GM19455 (cell line): ENCODE measurements around the gene HGFAC.

Source experiments
- ATAC-seq: cut with Tn5 transposase; IDR thresholded peaks from one replicate; pipeline ENCODE4 v1.9.1; 2021; ENCODE audit not compliant: unreplicated experiment

Gene HGFAC

DNA sequence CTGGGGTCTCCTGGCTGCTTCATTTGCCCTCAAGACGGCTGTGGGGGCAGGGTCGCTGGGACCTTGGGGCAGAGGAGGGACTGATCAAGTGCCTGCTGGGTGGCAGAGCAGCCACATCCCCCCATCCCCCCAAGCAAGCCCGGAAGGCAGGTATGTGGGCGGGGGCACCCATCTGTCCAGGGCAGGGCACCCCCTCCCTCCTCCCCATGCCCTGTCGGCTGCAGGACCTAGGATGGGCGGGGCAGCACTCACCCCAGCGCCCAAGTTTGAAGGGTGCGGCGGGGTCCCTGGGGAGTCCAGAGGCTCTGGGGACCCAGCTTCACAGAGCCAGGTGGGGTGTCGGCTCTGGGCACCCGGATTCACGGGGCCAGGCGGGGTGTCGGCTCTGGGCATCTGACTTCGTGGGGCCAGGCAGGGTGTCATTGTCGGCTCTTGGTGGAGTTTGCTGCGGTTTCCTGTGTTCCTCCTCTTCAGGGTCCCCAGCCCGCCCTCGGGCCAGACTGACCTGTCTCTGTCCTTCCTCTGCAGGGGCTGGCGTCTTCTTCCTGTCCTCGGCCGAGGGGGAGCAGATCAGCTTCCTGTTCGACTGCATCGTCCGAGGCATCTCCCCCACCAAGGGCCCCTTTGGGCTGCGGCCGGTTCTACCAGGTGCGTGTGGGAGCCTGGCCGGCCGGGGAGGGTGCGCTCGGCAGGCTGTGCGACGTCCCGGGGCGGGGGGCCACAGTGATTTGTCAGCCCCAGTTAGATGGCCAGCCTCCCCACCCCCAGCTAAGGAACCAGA, 43.4 kb downstream of the HGFAC start:
- ATAC-seq = no peak

DNA sequence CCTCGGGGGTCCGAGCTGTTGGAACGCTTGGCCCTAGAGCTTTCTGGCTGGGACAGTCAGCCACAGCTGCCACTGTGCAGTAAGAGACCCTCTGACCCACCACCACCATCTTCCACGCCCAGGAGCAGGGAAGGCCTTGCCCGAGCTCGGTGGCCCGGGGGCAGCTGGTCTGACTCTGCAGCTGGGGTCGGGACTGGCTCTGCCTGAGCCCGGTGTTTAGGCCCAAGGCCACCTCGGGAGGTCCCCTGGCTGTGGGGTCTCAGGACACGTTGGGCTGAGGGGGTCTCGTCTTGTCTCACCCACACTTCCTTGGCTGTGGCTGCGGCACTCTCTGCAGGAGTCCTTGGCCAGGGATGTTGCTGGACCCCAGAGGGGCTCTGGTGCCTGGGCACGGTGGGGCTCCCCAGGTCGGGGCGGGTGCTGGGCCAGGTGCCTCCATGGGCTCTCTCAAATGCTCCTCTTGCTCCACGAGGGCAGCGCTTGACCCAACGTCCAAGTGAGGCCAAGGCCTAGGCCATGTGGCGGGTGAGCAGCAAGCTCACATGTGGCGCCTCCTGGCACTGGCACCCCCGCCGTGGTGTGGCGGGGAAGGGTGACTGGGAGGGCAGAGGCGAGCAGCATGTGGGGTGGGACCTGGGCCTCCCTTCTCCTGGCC, 44.2 kb downstream of the HGFAC start:
- ATAC-seq = no peak

DNA sequence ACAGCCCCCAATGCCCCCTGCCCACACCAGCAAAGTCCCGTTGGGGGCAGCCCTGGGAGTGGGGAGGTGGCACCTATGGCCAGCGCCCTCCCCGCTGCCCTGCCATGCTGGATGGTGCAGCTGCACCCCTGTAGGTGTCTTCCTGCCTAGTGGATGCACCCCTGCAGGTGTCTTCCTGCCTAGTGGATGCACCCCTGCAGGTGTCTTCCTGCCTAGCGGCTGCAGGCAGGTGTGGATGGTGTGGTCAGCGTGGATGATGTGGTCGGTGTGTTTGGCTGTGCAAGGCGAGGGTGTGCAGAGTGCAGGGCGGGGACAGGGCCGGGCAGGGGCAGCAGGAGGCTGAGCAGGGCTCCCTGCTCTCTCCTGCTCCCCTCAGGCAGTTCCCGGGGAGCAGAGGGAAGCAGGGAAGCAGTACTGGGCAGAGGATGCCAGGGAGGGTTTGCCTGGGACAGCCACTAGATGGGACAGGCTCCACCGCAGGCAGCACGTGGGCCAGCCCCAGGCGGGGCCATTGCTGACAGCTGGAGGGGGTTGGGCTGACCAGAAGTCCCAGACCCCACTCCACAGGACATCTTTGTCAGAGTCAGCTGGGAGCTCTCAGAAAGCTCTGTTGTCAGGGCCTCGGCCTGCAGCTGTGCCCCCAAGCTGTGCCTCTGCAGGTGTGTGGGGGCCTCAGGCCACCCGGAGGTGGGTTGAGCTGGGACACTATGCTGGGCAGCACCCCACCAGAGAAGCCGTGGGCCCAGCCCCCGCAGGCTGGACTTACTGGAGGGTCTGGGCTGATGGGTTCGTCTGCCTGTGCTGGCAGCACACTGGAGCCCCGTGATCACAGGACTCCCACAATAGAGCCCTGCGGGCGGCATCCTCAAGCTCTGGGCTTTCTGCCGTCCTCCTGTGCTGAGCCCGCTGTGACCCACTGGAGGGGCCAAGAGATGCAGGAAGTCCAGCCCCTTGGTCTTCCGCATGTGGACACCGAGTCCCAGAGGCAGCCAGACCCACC, 45.1 kb downstream of the HGFAC start:
- no peak for ATAC-seq

DNA sequence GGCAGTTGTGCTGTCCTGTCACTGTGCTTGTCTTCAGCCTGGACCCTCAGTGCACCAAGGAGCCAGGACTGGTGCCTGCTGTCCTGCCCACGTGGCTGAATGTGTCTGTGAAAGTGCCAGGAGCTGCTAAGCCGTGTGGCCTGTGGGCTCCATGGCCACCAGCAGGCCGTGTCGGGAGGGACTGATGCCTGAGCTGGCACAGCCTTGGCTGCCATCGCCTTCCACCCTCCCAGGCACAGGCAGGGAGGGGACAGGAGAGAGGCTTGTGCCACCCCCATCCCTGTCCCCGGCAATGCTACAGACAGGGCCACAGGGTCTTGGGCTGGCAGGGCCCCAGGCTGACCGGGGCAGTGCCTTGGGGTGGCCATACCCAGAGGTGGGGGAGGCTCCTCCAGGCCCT, 46.1 kb downstream of the HGFAC start:
- ATAC-seq = no peak

DNA sequence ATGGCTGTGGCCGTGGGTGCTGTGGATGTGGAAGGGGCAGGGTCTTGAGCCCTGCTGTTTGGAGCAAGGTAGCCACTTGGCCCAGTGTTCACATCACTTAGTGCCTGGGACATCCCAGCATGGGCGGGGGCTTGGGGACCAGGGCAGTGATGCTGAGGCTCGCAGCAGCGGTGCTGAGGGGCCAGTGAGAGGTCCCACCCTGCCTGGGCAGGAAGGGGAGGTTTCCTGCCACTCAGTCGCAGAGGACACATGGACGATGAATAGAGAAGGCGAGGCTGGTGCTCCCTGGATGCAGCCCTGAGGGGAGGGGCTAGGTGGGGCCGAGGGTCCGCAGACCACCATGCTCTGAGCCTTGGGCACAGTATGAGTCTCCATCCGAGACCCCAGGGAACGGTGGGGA, 47.1 kb downstream of the HGFAC start:
- ATAC-seq = no peak

DNA sequence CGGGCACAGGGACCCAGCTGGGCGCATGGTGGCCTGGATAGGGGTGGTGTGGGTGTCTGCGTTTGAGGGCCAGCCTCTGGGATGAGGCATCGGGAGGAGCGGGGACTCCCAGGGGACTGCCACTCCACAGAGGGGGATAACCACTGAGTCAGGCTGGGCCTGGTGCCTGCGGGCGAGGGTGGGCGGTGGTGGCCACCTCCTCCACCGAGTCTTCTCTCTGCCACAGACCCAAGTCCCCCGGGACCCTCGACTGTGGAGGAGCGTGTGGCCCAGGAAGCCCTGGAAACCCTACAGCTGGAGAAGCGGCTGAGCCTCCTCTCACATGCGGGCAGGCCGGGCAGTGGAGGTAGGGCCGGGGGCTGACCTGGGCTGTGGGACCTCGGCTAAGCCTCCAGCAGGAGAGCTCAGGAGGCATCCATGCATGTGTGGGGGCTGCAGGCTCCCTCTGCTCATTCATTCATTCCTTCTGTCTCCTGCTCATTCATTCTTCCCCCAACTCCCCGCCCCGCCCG, 47.7 kb downstream of the HGFAC start:
- ATAC-seq = no peak

DNA sequence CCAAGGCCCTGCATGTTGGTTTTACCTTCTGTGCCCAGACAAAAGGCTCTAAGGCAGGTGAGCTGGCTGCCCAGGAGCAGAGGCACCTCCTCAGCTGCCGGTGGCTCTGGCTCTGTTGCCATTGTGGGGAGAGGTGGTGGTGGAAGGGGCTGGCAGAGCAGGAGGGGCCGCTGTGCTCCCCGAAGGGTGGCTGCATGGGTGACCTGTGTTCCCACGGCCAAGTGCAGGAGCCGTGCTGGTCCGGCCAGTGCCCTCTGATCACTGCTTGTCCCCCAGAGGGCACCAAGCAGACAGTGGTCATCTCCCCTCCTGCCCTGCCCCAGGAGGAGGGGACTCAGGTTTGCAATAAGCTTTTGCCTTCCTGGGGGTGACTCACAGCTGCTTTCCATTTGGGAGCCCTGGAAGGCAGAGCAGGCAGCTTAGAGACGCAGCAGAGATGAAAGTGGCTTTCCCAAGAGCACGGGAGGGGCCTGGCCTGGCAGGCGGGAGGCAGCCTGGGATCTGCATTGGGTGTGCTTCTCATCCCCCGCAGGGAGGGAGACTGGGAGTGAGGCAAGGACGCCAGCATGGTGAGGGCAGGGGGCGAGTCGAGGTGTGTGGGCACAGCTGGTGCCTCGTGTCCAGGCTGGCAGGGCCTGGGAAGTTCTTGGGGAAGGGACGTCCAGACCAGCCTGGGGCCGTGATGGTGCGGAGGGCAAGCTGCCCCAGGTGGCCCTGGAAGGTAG, 50.1 kb downstream of the HGFAC start:
- no peak for ATAC-seq

DNA sequence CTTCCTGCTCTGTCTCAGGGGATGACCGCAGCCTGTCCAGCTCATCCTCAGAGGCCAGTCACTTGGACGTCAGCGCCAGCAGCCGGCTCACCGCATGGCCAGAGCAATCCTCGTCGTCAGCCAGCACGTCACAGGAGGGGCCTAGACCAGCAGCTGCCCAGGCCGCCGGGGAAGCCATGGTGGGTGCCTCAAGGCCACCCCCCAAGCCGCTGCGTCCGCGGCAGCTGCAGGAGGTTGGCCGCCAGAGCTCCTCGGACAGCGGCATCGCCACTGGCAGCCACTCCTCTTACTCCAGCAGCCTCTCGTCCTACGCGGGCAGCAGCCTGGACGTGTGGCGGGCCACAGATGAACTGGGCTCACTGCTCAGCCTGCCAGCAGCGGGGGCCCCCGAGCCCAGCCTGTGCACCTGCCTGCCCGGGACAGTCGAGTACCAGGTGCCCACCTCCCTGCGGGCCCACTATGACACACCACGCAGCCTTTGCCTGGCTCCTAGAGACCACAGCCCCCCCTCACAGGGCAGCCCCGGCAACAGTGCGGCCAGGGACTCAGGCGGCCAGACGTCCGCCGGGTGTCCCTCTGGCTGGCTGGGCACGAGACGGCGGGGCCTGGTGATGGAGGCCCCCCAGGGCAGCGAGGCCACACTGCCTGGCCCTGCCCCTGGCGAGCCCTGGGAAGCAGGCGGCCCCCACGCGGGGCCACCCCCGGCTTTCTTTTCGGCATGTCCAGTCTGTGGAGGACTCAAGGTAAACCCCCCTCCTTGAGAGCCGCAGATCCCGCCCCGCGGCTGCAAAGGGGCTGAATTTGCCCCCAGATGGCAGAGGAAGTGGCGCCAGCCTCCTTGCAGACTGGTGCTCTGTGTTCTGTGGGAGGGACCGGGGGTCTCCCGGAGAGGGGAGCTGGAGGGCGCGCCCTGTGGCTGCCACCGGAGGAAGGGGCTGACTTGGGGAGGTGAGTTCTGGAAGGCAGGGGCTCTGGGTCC, 51.3 kb downstream of the HGFAC start:
- ATAC-seq = no peak

DNA sequence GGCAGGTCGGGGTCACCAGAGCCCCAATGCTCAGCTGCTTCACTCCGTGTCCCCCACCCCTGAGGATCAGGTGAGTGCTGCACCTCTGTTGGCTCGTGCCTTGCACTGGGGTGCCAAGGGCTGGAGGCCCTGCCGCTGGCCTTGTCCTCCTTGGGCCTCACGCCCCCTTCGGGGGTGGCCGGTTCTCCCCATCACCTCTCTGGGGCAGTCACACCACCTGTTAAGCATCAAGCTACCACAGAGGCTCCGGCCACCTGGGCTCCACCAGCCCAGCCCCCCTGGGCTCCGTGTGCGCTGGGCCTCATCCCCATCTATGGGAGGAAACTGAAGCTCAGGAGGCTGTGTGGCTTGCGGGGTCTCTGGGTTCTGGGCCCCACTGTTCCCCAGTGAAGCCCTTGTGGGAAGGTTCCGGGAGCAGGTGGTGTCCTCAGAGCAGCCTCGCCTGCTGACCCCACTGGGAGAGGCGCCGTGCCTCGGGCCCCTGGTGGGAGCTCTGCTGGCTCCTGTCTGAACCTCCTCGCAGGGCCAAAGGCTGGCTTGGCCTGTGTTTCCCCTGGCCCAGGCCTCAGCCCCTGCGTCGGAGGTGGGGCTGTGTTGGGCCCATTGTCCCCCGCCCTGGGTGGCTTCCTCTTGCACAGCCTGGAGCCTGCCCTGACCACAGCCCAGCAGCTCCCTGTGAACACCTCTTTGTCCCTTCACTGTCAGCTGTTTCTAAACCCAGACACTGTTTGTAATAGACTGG, 52.1 kb downstream of the HGFAC start:
- ATAC-seq = no peak

DNA sequence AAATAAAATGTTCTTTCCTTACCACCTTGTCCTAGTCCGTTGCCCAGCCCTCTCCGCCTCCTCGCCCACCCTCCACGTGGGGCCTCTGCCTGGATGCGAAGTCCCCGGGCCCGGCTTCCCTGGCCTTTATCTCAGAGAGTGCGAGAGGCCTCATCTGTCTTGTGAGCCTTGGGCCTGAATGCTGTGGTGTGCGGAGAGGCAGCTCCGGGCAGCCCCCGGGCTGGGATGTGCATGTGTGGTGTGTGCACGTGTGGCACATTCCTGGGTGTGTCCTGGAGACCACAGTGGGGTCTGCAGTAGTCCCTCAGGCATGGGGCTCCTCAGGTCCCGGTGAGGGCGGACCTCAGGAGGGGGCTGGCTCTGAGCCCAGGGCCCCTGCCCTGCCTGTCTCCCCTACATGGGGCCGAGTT, 52.7 kb downstream of the HGFAC start:
- ATAC-seq = no peak

DNA sequence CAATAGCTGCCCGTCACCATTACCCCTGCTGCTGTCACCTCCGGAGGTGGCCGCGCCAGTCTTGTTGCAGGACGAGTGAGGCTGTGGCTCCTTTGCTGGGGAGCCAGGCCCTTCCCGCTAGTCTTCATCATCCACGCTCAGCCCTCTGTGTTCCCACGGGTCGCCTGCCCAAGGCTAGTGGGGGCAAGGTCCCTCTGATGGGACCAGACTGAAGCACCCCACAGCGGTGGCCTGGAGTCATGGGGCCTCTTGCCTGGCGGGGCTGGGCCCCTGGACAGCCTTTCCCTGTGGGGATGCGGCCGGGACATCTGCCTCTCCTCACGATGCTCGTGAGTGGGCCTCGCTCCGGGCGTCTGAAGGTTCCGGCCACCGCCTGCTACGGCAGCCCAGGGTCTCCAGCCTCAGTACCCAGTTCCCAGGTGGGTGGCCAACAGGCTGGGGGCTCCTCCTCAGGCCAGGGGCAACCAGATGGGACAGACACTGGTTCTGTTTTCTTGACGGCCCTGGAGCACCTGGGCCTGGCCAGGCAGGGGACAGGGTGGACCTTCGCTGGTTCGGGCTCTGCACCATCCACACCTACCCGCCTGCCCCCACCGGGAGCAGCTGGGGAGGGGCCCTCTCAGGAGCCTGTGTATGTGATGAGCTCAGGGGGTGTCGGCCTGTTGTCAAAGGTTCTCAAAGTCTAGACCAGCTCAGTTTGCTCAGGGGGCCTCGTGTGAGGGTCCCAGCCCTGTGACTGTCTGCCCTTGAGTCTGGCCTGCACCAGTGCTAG, 53.6 kb downstream of the HGFAC start:
- no peak for ATAC-seq

DNA sequence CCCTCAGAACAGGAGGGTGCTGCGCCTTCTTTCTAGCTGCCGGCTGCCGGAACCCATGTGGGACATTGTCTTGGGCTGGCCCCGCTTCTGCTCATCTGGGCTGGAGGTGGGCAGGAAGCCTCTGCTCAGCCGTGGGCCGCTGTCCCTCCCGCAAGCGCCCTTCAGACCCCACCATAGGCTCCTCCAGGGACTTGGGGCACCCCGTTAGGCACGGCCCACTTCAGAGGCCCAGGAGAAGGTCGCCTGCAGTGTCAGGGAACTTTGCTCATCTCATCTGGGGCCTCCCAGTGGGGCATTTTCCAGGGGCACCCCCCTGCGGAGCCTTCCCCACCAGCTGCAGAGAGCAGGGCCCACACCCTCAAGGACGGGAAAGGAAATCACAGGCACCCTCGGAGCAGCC, 54.3 kb downstream of the HGFAC start:
- ATAC-seq = no peak

DNA sequence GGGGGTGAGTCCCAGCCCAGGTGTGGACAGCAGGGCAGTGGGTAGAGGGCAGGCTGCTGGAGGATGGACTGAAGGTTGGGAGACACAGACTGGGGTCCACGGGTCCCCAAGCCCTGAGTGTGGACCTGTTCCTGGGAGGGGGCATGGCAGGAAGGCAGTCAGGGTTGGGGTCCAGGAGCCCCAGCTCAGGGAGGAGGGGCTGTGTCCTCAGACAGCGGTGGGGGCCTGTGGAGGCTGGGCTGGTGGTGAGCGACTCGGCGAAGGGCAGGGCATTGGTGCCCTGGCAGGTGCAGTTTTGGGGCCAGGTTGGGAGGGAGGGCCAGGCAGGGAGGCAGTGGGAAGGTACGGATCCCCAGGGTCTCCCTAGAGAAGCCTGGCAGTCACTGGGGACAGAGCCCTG, 55.3 kb downstream of the HGFAC start:
- ATAC-seq = no peak

DNA sequence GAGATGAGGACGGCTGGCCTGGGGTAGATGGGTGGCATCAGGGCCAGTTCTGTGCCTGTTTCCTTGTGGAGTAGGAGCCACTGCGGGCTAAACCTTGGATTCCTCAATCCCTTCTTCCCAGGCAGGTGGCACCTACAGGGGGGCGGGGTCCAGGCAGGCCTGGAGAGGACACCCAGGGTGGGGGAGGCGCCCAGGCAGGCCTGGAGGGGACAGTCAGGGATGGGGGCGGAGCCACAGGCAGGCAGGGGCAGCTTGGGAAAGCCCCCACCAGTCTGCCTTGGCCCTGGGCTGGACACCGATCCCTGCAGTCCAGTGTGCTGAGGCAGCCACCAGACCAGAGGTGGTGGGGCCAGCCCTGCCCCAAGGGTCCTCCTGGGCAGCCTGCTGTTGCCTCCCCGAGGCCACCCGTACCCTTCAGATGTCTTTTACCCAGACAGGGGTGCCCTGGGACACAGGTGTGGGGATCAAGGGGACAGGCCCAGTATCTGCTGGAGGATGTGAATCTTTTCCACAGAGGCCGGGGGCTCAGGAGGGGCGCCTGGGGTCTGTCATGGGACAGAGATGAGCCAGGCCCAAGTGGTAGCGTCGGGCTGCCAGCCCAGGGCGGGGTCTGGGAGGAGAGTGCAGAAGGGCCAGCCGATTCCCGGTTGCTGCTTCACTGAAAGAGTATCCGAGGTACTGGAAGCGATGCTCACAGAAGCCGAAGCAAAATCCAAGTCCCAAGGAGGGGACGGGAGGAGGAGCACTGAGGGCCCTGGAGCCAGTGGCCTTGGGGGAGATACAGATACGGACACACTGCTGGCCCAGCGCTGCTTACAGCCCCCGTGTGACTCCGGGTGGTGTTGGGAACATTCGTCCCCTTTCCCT, 56.0 kb downstream of the HGFAC start:
- ATAC-seq = no peak

DNA sequence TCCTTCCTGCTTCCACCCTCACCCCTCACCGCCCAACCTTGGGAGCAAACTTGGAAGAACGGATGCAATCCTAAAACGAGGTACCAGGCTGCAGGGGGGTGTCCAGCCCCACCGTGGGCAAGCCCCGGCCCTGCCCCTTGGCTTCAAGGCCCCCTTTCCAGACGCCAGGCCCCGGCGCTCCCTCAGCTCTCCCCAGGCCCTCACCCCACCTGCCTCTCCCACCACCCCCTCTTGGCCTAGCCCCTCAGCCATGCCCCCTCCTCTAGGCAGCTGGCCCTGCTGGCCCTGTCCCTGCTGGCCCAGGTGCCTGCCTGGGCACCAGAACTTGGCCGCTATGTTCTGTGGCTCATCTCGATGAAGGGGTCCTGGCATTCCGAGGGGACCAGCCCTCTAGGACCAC, 56.6 kb downstream of the HGFAC start:
- ATAC-seq = no peak
